HG02884 (cell line): Measurements from ENCODE around the gene STKLD1.

Experiments used
- ATAC-seq: cut with Tn5 transposase; IDR thresholded peaks from one replicate; pipeline ENCODE4 v1.9.1; 2021; ENCODE audit warnings: mild to moderate bottlenecking, moderate library complexity; ENCODE audit not compliant: unreplicated experiment

STKLD1 gene

GRCh38 chr9:133344979-133345378 is 31.2 kb upstream of the STKLD1 start:
- no peak for ATAC-seq

DNA sequence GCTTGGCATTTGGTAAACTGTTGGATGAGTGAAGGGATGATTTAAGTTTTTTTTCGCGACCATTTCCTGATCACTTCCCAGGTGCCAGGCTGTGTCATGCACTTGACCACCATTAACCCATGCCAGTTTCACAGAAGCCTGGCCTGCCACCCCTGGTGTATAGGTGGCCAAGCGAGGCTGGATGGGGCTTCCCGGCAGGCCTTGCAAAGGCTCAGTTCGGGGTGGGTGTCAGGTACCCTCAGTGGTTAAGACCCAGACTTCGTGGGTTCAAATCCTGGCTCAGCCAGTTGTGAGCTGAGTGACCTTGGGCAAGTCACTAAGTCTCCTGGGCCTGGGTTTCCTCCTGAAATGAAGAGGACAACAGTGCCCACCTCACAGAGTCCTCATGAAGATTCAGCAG is 30.6 kb upstream of the STKLD1 start:
- ATAC-seq: no peak

- no peak for ATAC-seq
Observed at GRCh38 chr9:133346021-133346785, 30.0 kb upstream of the STKLD1 start.

DNA sequence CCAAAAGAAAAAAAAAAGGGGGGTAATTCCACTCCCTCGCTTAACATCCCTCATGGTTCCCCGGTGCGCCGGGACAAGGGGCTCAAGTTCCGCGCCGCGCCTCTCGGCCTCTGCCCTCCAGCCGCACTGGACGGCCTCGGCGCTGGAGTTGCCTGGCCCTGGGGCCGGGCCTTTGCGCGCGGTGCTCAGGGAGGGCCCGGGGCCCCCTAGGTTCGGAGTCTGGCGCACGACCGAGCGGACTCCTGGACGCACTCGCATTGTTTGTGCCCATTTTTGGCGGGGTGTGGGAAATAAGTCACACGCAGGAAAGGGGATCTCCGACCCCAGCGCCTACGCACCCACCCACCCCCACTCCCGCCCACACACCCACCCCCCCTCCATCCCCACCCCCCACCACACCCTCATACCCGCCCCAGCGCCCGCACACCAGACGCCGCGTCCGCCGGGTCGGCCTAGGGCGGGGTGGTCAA is 28.6 kb upstream of the STKLD1 start:
- ATAC-seq: no peak

DNA sequence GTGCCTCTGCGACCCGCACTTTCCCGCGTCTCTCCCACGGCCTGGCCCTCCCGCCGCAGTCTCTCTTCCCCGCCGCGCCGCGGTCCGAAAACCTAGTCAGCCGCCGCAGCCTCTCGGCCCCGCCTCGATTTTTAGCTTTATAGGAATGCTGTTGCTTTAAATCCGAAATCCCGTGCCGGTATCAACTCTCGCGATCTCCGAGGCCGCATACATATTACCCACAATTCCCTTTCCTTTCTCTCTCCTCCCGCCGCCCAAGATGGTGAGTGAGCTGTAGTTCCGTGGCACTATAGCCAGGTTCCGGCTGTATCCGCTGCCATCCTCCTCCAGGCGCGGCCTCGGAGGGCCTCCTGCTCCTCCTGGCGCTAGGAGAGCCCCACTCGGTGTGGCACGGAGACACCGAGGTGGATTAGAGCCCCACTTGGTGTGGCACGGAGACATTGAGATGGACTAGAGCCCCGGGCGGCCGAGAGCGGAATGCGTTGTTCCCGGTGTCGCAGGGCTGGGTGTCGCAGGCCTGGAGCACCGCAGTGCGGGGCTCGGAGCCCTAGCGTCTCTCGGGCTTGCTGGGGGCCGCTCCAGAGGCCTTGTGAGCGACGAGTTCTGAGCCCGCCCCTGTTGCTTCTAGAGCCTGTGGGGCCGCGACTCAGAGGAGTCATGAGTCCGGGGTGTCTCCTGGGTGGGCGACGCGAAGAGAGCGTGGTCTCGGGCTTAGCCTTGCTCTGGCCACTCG is 28.0 kb upstream of the STKLD1 start, which contains the start of the genes MED22 and RPL7A:
Gene MED22 (minus strand): TSS at position 147 of the 733 bp plus-strand sequence. CDS start 1,469 bp downstream, outside the sequence.
Gene RPL7A (plus strand): TSS at position 234 of the 733 bp plus-strand sequence. CDS start 26 bp downstream, at position 260.
- no peak for ATAC-seq

GRCh38 chr9:133348718-133349573 is 27.2 kb upstream of the STKLD1 start:
- ATAC-seq: no peak

GRCh38 chr9:133349965-133350616 is 26.1 kb upstream of the STKLD1 start:
- no peak for ATAC-seq

DNA sequence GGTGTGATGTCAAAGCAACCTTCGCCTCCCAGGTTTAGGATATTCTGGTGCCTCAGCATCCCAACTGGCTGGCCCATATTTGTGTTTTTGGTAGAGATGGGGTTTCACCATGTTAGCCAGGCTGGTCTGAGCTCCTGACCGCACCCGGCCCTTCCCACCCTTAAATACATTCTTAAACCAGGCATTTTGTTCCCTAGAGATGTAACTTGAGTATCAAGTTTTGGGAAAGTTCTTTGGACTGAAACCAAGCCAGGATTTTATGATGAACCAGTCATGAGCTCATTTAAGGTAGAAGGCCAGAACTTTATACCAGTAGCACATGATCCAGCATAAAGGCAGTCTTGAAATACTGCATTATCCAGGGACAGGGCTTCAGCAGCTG is 24.6 kb upstream of the STKLD1 start:
- ATAC-seq: no peak

- no peak for ATAC-seq
Observed at GRCh38 chr9:133351908-133352634, 24.1 kb upstream of the STKLD1 start.

GRCh38 chr9:133352635-133353340 is 23.4 kb upstream of the STKLD1 start:
- ATAC-seq: no peak

GRCh38 chr9:133353548-133353947 is 22.6 kb upstream of the STKLD1 start:
- no peak for ATAC-seq

GRCh38 chr9:133354766-133355165 is 21.4 kb upstream of the STKLD1 start:
- no peak for ATAC-seq

GRCh38 chr9:133355881-133356357 is 20.2 kb upstream of the STKLD1 start:
- no peak for ATAC-seq

DNA sequence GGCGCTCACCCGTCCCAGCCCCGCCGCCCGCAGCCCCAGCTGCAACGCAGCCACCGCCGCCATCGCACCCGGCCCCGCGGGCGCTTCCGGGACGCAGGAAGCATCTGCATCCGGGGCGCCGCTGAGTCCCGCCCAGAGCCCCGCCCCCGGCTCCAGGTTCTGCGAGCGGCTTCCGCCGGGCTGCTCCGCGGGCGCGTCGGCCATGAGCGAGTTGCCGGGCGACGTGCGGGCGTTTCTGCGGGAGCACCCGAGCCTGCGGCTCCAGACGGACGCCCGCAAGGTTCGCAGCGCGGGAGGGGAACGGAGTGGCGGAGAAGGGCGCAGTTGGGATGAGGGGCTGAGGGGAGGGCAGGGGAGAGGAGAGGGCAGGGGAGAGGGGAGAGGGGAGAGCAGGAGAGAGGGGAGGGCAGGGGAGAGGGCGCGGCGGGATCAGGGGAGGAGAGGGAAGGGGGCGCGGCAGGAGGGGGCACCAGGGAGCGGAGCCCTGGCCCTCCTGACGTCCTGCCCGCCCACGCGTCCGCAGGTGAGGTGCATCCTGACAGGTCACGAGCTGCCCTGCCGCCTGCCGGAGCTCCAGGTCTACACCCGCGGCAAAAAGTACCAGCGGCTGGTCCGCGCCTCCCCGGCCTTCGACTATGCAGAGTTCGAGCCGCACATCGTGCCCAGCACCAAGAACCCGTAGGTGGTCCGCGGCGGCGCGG is 19.6 kb upstream of the STKLD1 start, which contains the start of the genes SURF1 and SURF2:
Gene SURF1 (minus strand): TSS at position 97 of the 701 bp plus-strand sequence. CDS start 34 bp downstream, at position 63.
Gene SURF2 (plus strand): TSS at position 160 of the 701 bp plus-strand sequence. CDS start 43 bp downstream, at position 203.
- no peak for ATAC-seq

DNA sequence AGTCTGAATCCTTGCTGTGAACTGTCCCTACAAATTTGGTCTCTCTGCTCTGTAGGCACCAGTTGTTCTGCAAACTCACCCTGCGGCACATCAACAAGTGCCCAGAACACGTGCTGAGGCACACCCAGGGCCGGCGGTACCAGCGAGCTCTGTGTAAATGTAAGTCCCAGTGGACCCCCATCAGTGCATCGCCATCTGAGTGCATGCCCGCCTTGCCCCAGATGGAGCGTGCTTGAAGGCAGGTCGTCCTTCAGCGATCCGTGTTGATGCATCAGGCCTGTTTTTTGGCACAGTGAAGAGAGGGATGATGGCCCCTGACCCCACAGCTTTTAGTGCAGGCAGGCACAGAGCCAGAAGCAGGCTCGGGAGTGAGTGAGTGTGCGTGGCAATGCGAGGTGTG is 18.5 kb upstream of the STKLD1 start:
- no peak for ATAC-seq

GRCh38 chr9:133359399-133360175 is 16.6 kb upstream of the STKLD1 start:
- ATAC-seq: no peak
